Tibial artery (tissue), 4 donors: ENCODE data around the gene TMCC1.

Experiments
- DNase-seq, 2 donors: peaks; one replicate each; pipeline ENCODE4 v3.0.0-alpha.2; 2019
- H3K27ac ChIP-seq, 2 donors: fragments of 200-600 bp; sonication (generic) in 1 of 2; 1 replicate in 1 of 2; 2 replicates in 1 of 2; pipeline ENCODE4 v1.5.1; 2018 to 2019; ENCODE audit warnings: mild to moderate bottlenecking in 1 of 2
- H3K27me3 ChIP-seq, 2 donors: fragments of 200-600 bp; sonication (generic) in 1 of 2; one replicate each; pipeline versions ENCODE4 v1.5.1 to v1.6.0; 2016 to 2019
- H3K36me3 ChIP-seq, 3 donors: fragments of 200-600 bp; sonication (generic) in 2 of 3; one replicate each; pipeline ENCODE4 v1.5.1; 2016 to 2019; ENCODE audit warnings: mild to moderate bottlenecking in 2 of 3
- H3K4me1 ChIP-seq, 4 donors: fragments of 200-600 bp; sonication (generic) in 2 of 4; 1 replicate in 3 of 4; 2 replicates in 1 of 4; pipeline ENCODE4 v1.5.1; 2016 to 2019
- H3K4me3 ChIP-seq, 2 donors: fragments of 200-600 bp; sonication (generic) in 1 of 2; 1 replicate in 1 of 2; 2 replicates in 1 of 2; pipeline ENCODE4 v1.5.1; 2018 to 2019; ENCODE audit warnings: mild to moderate bottlenecking in 2 of 2
- H3K9me3 ChIP-seq, 3 donors: fragments of 200-600 bp; sonication (generic) in 1 of 3; one replicate each; pipeline ENCODE4 v1.5.1; 2016 to 2019
- intact Hi-C: fragments of 100-400 bp; cut with DNase I; formaldehyde crosslinking; loops from one replicate; pipeline ENCODE4 v1.15.0; 2023; ENCODE audit warnings: low total_unique reads
- TF ChIP-seq, protein P1 (sequence below), 2 experiments: fragments of 200-600 bp in 1 of 2; fragments of 450-650 bp in 1 of 2; IDR thresholded peaks; one replicate each; pipeline ENCODE4 v1.5.1; 2017 to 2019; ENCODE audit warnings: antibody characterized with exemption in 2 of 2, mild to moderate bottlenecking in 1 of 2, moderate library complexity in 1 of 2

Gene TMCC1

GRCh38 chr3:129605922-129606635 lies 287.4 kb downstream of the TMCC1 start:
- TF ChIP-seq, protein P1, sequence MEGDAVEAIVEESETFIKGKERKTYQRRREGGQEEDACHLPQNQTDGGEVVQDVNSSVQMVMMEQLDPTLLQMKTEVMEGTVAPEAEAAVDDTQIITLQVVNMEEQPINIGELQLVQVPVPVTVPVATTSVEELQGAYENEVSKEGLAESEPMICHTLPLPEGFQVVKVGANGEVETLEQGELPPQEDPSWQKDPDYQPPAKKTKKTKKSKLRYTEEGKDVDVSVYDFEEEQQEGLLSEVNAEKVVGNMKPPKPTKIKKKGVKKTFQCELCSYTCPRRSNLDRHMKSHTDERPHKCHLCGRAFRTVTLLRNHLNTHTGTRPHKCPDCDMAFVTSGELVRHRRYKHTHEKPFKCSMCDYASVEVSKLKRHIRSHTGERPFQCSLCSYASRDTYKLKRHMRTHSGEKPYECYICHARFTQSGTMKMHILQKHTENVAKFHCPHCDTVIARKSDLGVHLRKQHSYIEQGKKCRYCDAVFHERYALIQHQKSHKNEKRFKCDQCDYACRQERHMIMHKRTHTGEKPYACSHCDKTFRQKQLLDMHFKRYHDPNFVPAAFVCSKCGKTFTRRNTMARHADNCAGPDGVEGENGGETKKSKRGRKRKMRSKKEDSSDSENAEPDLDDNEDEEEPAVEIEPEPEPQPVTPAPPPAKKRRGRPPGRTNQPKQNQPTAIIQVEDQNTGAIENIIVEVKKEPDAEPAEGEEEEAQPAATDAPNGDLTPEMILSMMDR (IDR thresholded peaks at IDR 0.05) = no peak
- peaks cover 3 to 75% (median 70%) of the 10 kb centered on the region in 4 donors for H3K4me1 ChIP-seq
- intact Hi-C loops = no loop called here

GRCh38 chr3:129605203-129605921 lies 288.1 kb downstream of the TMCC1 start:
- TF ChIP-seq, protein P1 (IDR thresholded peaks at IDR 0.05) = peak in 1 of 2 experiments; percentile 5
- H3K27ac ChIP-seq = peak overlapping the region; percentile 88 to 90
- peaks cover 3 to 80% (median 75%) of the 10 kb centered on the region in 4 donors for H3K4me1 ChIP-seq
- peak overlapping the region; percentile 58 to 84 for H3K4me3 ChIP-seq
- H3K9me3 ChIP-seq = no peaks in the 10 kb centered on the region
- H3K36me3 ChIP-seq = no peaks in the 10 kb centered on the region
- no peaks in the 10 kb centered on the region for H3K27me3 ChIP-seq
- peak in 1 of 2 donors; percentile 82 for DNase-seq
- intact Hi-C loops = no loop called here

More at GRCh38 chr3:129605922-129606635, 287.4 kb downstream of the TMCC1 start:
- Histone ChIP-seq H3K27me3 (no peaks in the 10 kb centered on the region), H3K27ac (peak overlapping the region; percentile 88 to 90), H3K36me3 (no peaks in the 10 kb centered on the region), H3K9me3 (no peaks in the 10 kb centered on the region), H3K4me3 (peak overlapping the region; percentile 58 to 84)
- peak in 1 of 2 donors; percentile 84 for DNase-seq

DNA sequence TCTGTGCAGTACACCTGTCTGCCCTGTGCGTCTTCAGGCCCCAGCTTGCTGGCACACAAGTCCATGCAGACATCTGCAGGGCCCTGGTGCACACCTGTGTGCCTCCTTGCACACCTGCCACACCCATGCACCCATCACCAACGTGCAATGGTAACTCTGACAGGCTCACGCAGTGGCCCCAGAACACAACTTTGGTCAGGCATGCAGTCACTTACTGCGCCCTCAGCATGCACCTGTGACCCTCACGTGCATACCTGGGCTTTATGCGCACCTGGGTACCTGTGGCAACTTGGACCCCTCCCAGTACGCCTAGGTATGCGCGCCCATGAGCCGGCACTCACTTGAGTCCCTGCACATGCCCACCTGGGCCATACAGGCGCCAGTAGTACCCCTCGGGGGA lies 288.7 kb downstream of the TMCC1 start:
- peaks cover 3 to 80% (median 74%) of the 10 kb centered on the region in 4 donors for H3K4me1 ChIP-seq

GRCh38 chr3:129603991-129604749 lies 289.3 kb downstream of the TMCC1 start:
- Histone ChIP-seq H3K4me3 (peak overlapping the region; percentile 58 to 84), H3K36me3 (no peaks in the 10 kb centered on the region), H3K27ac (peak overlapping the region; percentile 88 to 90), H3K9me3 (no peaks in the 10 kb centered on the region), H3K27me3 (no peaks in the 10 kb centered on the region), H3K4me1 (peaks cover 3 to 80% (median 76%) of the 10 kb centered on the region in 4 donors)
- TF ChIP-seq, protein P1 (IDR thresholded peaks at IDR 0.05) = no peak
- DNase-seq = no peak
- intact Hi-C loops = loop anchor here (5.0 kb wide), 1 partner anchor 47 kb away; no protein-coding TSS in a partner anchor

More for the DNA sequence above, 288.7 kb downstream of the TMCC1 start:
- TF ChIP-seq, protein P1 (IDR thresholded peaks at IDR 0.05) = no peak
- Histone ChIP-seq H3K36me3 (no peaks in the 10 kb centered on the region), H3K27me3 (no peaks in the 10 kb centered on the region), H3K9me3 (no peaks in the 10 kb centered on the region), H3K27ac (peak overlapping the region; percentile 88 to 90), H3K4me3 (peak overlapping the region; percentile 58 to 84)
- DNase-seq = no peak
- intact Hi-C loops = loop anchor here (5.0 kb wide), 1 partner anchor 47 kb away; no protein-coding TSS in a partner anchor

- DNase-seq = peak in 1 of 2 donors; percentile 77
- TF ChIP-seq, protein P1 (IDR thresholded peaks at IDR 0.05) = no peak
- peak overlapping the region; percentile 88 to 90 for H3K27ac ChIP-seq
Measured at GRCh38 chr3:129603561-129603942, 290.0 kb downstream of the TMCC1 start.

More at GRCh38 chr3:129603561-129603942, 290.0 kb downstream of the TMCC1 start:
- H3K27me3 ChIP-seq = no peaks in the 10 kb centered on the region
- no peaks in the 10 kb centered on the region for H3K36me3 ChIP-seq
- H3K4me3 ChIP-seq = peak overlapping the region; percentile 58 to 84
- intact Hi-C loops = loop anchor here (5.0 kb wide), 1 partner anchor 46 kb away; no protein-coding TSS in a partner anchor
- no peaks in the 10 kb centered on the region for H3K9me3 ChIP-seq
- peaks cover 5 to 82% (median 76%) of the 10 kb centered on the region in 4 donors for H3K4me1 ChIP-seq
